ENCODE data around the gene SETBP1.

The SETBP1 gene

GRCh38 chr18:44701227-44701626 is 20.5 kb downstream of the SETBP1 start:
- no peak for ATAC-seq
- TF ChIP-seq PATZ1 (CRISPR knock-in tag; IDR thresholded peaks at IDR 0.05; ENCODE audit: borderline replicate concordance) (no peak), ZNF70 (CRISPR knock-in tag; IDR thresholded peaks at IDR 0.05) (no peak), ZNF8 (CRISPR knock-in tag; IDR thresholded peaks at IDR 0.05) (no peak), ESRRG (CRISPR knock-in tag; IDR thresholded peaks at IDR 0.05) (no peak), OSR1 (CRISPR knock-in tag; IDR thresholded peaks at IDR 0.05) (no peak), TCF4 (CRISPR knock-in tag; IDR thresholded peaks at IDR 0.05; ENCODE audit: borderline replicate concordance) (no peak), ISL1 (CRISPR knock-in tag; IDR thresholded peaks at IDR 0.05) (no peak), CREB5 (CRISPR knock-in tag; IDR thresholded peaks at IDR 0.05; ENCODE audit: low read depth) (no peak)

- no peak for ATAC-seq
- TF ChIP-seq CSRNP3 (CRISPR knock-in tag; IDR thresholded peaks at IDR 0.05) (no peak), ESRRG (CRISPR knock-in tag; IDR thresholded peaks at IDR 0.05) (no peak), ARNTL (CRISPR knock-in tag; IDR thresholded peaks at IDR 0.05; ENCODE audit: borderline replicate concordance, low read depth) (no peak), CREB5 (CRISPR knock-in tag; IDR thresholded peaks at IDR 0.05; ENCODE audit: low read depth) (no peak), PATZ1 (CRISPR knock-in tag; IDR thresholded peaks at IDR 0.05; ENCODE audit: borderline replicate concordance) (no peak), ZFP3 (CRISPR knock-in tag; IDR thresholded peaks at IDR 0.05) (no peak), CSDC2 (CRISPR knock-in tag; IDR thresholded peaks at IDR 0.05) (no peak), SNAI2 (CRISPR knock-in tag; IDR thresholded peaks at IDR 0.05) (no peak), GLIS3 (CRISPR knock-in tag; IDR thresholded peaks at IDR 0.05) (no peak), ZNF8 (CRISPR knock-in tag; IDR thresholded peaks at IDR 0.05) (no peak), BACH2 (CRISPR knock-in tag; IDR thresholded peaks at IDR 0.05; ENCODE audit: borderline replicate concordance) (no peak), RARB (CRISPR knock-in tag; IDR thresholded peaks at IDR 0.05) (no peak), ZC3H10 (CRISPR knock-in tag; IDR thresholded peaks at IDR 0.05) (no peak), ZFP30 (CRISPR knock-in tag; IDR thresholded peaks at IDR 0.05) (no peak), TOX (CRISPR knock-in tag; IDR thresholded peaks at IDR 0.05; ENCODE audit: borderline replicate concordance) (no peak), TCF4 (CRISPR knock-in tag; IDR thresholded peaks at IDR 0.05; ENCODE audit: borderline replicate concordance) (no peak)
- TF ChIP-seq, protein P1, sequence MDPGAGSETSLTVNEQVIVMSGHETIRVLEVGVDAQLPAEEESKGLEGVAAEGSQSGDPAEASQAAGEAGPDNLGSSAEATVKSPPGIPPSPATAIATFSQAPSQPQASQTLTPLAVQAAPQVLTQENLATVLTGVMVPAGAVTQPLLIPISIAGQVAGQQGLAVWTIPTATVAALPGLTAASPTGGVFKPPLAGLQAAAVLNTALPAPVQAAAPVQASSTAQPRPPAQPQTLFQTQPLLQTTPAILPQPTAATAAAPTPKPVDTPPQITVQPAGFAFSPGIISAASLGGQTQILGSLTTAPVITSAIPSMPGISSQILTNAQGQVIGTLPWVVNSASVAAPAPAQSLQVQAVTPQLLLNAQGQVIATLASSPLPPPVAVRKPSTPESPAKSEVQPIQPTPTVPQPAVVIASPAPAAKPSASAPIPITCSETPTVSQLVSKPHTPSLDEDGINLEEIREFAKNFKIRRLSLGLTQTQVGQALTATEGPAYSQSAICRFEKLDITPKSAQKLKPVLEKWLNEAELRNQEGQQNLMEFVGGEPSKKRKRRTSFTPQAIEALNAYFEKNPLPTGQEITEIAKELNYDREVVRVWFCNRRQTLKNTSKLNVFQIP (CRISPR knock-in tag; IDR thresholded peaks at IDR 0.05; ENCODE audit: borderline replicate concordance, low read depth): no peak
These were observed 21.9 kb downstream of the SETBP1 start for GRCh38 chr18:44702594-44702993.

- no peak for ATAC-seq
- TF ChIP-seq BACH2 (CRISPR knock-in tag; IDR thresholded peaks at IDR 0.05; ENCODE audit: borderline replicate concordance) (no peak), TOX (CRISPR knock-in tag; IDR thresholded peaks at IDR 0.05; ENCODE audit: borderline replicate concordance) (no peak), ZNF70 (CRISPR knock-in tag; IDR thresholded peaks at IDR 0.05) (no peak), SNAI2 (CRISPR knock-in tag; IDR thresholded peaks at IDR 0.05) (no peak), ZNF565 (CRISPR knock-in tag; conservative IDR thresholded peaks at IDR 0.05; ENCODE audit: low read depth) (no peak), CSDC2 (CRISPR knock-in tag; IDR thresholded peaks at IDR 0.05) (no peak), ZFP3 (CRISPR knock-in tag; IDR thresholded peaks at IDR 0.05) (no peak), ZNF8 (CRISPR knock-in tag; IDR thresholded peaks at IDR 0.05) (no peak), CREB5 (CRISPR knock-in tag; IDR thresholded peaks at IDR 0.05; ENCODE audit: low read depth) (no peak), CSRNP3 (CRISPR knock-in tag; IDR thresholded peaks at IDR 0.05) (no peak)
- TF ChIP-seq, protein P1 (CRISPR knock-in tag; IDR thresholded peaks at IDR 0.05; ENCODE audit: borderline replicate concordance, low read depth): no peak
These were observed 23.6 kb downstream of the SETBP1 start for GRCh38 chr18:44704135-44704789.

Measured in SK-N-SH treated with all-trans-retinoic acid at 6 μM for 48 hours (cell line).